ENCODE data around the gene C6orf58.
A peak's percentile ranks its signal among the peaks of the same experiment; 100 is the strongest.

The C6orf58 gene

GRCh38 chr6:127576874-127577273 is at the start of gene C6orf58:
Gene C6orf58 (plus strand): TSS chr6:127577174. CDS start chr6:127577186, 12 bp downstream.
- no peak for DNase-seq

DNA sequence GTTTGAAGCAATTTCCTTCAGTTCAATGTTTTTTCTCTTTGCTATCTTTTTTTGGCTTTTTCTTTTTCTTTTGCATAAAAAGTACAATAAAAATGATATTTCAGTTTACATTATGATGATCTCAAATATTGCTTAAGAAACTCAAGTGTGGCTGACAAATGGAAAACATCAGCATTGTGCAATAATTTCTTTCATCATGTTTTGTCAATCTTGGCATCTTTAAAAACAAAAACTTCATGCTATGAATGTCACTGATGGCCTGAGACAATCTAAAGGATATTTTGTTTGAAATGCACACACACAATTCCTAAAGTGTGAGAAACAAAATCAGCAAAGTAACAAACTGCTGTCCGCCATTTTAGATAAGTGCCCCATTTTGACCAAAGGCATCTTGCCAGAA is 44.0 kb upstream of the C6orf58 start:
- no peak for DNase-seq

GRCh38 chr6:127533736-127534135 is 43.2 kb upstream of the C6orf58 start:
- no peak for DNase-seq

GRCh38 chr6:127538750-127539264 is 38.2 kb upstream of the C6orf58 start:
- DNase-seq, result no peak

DNA sequence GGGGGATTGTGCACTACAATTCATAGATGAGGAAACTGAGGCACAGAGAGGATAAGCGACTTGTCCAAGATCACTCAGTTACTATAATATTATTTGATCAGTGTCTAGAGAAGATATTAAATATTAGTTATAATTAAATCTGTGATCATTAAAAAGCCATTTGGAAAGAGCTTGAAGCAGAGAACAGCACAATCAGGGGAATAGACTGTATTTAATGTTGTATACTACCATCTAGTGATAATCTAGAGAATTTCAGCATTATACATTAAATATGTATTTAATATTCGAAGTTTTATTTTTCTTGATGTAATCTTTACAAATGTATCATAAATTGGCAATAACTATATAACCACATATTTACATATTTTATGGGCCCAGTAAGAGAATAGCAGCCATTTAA is 37.7 kb upstream of the C6orf58 start:
- no peak for DNase-seq

DNA sequence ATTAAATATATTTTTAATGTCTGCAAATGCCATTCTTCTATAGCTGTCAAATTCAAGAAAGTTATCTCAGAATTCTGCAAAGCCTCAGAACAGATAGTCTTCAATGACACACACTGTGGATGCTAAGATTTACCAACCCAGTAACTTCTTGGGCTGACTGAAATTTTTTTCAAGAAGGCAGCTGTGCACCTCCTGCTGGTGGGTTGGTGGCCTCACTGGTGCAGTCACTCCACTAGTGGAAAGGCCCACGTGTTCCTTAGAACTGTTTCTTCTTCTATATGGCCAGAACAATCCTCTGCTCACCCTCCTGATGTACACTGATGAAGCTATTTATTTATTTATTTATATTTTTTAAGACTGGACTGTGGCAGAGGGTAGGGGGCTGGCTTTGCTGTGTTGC is 29.8 kb upstream of the C6orf58 start:
- DNase-seq, result peak in 1 of 2 donors; percentile 4

DNA sequence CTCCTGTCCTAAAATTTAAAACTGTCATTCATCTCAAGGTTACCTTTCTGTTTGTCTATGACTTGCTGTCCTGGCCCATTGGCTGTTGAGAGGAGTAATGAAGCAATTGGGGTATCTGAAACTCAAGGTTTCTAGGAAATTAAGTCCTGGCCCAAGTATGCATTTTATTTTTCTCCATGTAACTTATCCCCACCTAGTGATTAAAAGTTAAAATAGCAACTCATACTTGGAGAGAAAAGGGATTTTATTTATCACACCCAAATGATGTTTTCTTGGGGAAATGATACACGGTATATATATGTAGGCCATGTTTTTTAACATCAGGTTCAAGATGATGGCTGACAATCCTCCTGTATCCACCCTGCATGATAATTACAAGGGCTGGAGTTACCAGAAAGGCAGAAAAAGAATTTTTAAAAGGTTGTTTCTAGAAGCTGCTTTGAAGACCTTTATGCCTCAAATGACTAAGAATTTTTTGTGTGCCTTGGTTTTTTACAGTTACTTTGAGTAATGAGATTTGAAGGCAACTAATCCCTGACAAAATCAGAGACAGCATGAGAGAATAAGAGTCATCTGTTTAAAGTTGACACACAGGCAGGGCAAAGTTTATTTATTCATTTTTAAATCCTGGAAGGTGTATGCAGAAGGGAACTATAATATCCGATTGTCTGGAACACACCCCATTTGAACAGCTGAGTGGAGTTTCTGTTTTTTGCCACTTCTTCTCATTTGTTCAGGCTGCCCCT is 28.9 kb upstream of the C6orf58 start:
- DNase-seq, result no peak

GRCh38 chr6:127550403-127550802 is 26.6 kb upstream of the C6orf58 start:
- no peak for DNase-seq

DNA sequence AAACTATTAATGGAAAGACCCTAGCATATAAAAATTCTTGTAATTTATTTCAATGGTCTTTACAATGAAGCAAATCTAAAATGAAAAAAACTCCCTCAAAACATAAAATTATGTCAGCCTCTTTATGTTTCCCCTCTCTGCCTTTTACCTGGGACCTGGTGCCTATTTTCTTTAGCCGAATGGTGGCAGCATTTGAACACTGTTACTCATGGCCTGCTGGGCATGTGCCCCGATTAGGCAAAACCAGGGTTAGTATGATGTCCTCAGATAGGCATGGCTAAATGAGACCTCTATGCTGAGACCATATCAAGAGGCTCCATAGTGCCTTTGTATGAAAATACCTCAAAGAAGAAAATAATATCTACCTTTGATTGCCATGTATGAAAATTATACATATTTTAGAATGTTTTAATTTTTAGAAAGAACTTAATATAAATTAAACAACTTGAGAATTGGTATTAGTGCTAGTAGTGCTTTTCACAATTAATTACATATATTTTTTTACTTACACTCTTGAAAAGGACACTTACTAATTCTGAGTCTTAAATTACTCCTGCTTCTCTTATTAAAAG is 22.5 kb upstream of the C6orf58 start:
- peak in 1 of 2 donors; percentile 7 for DNase-seq

DNA sequence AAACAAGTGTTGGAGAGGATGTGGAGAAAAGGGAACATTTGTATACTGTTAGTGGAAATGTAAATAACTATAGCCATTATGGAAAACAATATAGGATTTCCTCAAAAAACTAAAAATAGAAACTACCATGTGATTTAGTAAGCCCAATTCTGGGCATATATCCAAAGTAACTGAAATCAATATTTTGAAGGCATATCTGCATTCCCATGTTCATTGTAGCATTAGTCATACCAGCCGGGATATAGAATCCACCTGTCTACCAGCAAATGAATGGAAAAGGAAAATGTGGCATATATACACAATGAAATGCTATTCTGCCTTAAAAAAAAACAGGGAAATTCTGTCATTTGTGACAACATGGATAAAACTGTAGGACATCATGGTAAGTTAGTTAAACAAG is 15.3 kb upstream of the C6orf58 start:
- no peak for DNase-seq

DNA sequence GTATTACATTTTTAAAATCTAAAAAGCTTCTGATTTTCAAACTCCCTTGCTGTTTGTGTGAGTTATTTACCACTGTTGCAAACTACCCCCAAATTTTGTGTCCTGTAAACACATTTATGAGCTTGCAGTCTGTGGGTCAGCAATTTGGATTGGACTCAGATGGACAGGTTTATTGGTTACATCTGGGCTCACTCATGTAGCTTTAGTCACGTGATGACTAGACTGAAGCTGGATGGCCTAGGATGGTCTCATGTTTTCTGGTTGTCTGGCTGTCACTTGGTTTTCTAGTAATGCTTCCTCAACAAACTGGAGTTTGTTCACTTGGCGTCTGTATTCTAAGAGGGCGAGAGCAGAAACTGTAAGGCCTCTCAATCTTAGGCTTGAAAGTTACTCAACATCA is 12.2 kb upstream of the C6orf58 start:
- DNase-seq, result no peak

GRCh38 chr6:127566119-127566518 is 10.9 kb upstream of the C6orf58 start:
- no peak for DNase-seq

GRCh38 chr6:127566651-127567050 is 10.3 kb upstream of the C6orf58 start:
- no peak for DNase-seq

- no peak for DNase-seq
Observed at GRCh38 chr6:127567476-127567875, 9.5 kb upstream of the C6orf58 start.

DNA sequence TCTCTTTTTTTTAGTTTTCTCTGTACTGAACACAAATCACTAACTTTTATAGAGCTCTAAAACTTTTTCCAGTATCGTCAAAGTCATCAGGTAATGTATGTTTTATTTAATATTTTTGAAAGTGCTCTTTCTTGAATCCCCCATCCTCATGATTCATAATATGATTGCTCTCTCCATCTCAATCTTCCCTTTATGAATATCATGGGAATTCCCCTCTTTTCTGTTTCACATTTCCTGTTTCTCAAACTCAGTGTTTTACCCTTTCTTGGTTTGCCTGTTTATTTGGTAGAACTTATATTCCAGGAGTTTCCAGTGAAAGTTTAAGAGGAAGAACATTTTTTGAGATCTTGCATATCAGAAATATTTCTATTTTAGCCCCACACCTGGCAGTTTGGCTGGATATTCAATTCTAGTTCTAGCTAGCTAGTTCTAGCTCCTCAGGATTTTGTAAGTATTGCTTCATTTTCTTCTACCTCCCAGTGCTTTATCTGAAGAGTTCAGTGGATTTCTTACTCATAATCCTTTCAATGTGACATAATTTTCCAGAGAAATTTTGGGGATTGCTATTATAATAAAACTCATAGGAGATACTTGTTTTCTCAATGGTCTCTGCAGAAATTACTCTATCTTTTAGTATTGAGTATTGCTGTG is 6.1 kb upstream of the C6orf58 start:
- DNase-seq, result no peak

DNA sequence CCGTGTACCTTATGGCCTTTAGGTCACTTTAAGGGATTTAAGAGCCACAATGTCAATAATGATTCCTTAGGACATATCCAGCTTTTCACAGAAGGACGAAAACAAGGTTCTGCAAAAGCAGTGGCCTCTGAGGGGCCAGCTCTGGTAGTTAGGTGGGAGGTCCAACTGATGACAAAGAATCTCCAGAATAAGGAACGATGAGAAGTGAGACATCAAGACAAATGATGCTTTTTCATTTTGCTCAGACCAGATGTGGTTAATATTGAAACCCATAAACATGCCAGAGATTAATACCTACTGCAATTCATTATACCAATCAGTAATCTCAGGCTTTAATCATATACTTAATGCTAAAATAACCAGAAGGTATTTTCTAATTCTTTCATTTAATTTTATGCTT is 1.9 kb downstream of the C6orf58 start:
- no peak for DNase-seq

GRCh38 chr6:127581576-127581975 is 4.6 kb downstream of the C6orf58 start:
- no peak for DNase-seq

- DNase-seq, result no peak
Observed at GRCh38 chr6:127582777-127583462, 5.9 kb downstream of the C6orf58 start.

DNA sequence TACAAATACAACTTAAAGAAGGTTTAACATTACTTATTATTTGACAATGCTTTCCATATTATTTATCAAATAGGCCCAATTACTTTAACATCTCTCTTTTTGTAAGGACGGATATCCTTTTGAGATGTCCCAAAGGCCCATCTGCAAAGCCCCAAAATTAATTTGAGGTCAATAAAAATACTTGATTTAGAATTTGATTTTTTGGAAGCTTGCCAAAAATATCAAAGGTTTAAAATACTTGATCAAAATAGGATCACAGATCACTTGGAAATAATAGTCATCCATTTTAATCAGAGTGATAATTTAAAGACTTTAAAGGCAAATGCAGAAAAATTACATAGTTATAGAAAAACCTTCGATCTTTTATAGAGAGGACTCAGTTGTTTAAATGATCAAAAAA is 8.1 kb downstream of the C6orf58 start:
- DNase-seq, result no peak

DNA sequence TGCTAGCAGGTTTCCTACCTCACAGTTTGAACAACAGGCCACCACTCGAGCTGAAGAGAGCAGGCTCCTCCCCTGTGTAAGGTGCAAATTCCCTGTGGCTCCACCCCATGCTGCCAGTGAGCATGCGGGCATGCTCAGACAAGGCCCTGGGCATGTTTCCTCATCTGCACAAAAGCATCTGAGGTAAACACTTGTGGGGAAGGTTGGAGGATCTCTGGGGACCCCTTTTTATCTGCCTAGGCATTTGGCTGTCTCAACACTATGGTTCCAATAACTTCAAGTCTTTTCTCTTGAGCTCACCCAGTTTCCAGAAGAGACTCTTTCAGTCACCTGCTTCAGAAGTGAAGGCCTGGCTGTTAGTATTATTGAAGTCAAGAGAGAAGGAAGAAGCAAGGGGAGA is 9.4 kb downstream of the C6orf58 start:
- DNase-seq, result no peak

DNA sequence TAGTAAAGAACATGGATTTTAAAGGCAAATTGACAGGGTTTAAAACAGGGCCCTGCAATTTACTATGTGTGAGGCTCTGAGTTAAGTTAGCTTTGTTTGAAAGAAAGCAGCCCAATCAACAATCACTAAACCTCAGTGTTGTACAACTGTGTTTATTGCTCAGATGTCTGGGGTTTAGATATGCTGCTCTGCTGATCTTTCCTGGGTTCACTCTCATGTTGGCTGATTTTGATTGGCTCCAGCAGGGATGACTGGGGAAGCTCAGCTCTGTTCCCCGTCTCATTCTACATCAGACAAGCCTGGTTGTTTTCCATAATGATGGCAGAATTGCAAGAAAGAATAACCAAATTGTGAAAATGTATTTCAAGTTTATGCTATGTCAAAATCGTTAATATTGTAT is 10.9 kb downstream of the C6orf58 start:
- DNase-seq, result no peak

GRCh38 chr6:127589135-127589534 is 12.2 kb downstream of the C6orf58 start:
- DNase-seq, result no peak

- no peak for DNase-seq
Observed at GRCh38 chr6:127590344-127590743, 13.4 kb downstream of the C6orf58 start.

- no peak for DNase-seq
Observed at GRCh38 chr6:127592964-127593363, 16.0 kb downstream of the C6orf58 start.

Data from CD4-positive, alpha-beta T cell treated with Interleukin-1 beta for 1 hour (primary cell).